Adrenal gland (tissue), 5 donors: ENCODE results near the gene HCRTR1.

Source experiments
- CTCF ChIP-seq, 6 experiments: fragments of 450-650 bp in 4 of 6; fragments of 200-600 bp in 2 of 6; sonication (generic) in 1 of 6; IDR thresholded peaks; 1 replicate in 5 of 6; 2 replicates in 1 of 6; pipeline versions ENCODE4 v1.5.1 to v1.8.0; 2016 to 2021; ENCODE audit warnings: antibody characterized with exemption in 6 of 6, mild to moderate bottlenecking in 2 of 6, moderate library complexity in 1 of 6
- POLR2A ChIP-seq, 2 donors: fragments of 450-650 bp; IDR thresholded peaks; one replicate each; pipeline ENCODE4 v1.6.1; 2017; ENCODE audit warnings: antibody characterized with exemption in 2 of 2, mild to moderate bottlenecking in 2 of 2, moderate library complexity in 1 of 2
- donor health status: DM: no; HTN: no; CAD: no.

- no peak for TF ChIP-seq POLR2A (IDR thresholded peaks at IDR 0.05)
- TF ChIP-seq CTCF (IDR thresholded peaks at IDR 0.05) = no peak
Observed at GRCh38 chr1:31570906-31571305, 46.6 kb upstream of the HCRTR1 start.
